CD4-positive, alpha-beta T cell treated with Interleukin-6 at 100 ng/mL for 8 hours (primary cell): ENCODE data around the gene UBE2C.

Source experiments
- DNase-seq: peaks from one replicate; pipeline ENCODE4 v3.0.0-alpha.2; 2020; ENCODE audit warnings: mixed read lengths, low spot score

The UBE2C gene

GRCh38 chr20:45859916-45860315, 47.5 kb downstream of the UBE2C start:
- DNase-seq: no peak

GRCh38 chr20:45860560-45861220, 48.2 kb downstream of the UBE2C start:
- no peak for DNase-seq

DNA sequence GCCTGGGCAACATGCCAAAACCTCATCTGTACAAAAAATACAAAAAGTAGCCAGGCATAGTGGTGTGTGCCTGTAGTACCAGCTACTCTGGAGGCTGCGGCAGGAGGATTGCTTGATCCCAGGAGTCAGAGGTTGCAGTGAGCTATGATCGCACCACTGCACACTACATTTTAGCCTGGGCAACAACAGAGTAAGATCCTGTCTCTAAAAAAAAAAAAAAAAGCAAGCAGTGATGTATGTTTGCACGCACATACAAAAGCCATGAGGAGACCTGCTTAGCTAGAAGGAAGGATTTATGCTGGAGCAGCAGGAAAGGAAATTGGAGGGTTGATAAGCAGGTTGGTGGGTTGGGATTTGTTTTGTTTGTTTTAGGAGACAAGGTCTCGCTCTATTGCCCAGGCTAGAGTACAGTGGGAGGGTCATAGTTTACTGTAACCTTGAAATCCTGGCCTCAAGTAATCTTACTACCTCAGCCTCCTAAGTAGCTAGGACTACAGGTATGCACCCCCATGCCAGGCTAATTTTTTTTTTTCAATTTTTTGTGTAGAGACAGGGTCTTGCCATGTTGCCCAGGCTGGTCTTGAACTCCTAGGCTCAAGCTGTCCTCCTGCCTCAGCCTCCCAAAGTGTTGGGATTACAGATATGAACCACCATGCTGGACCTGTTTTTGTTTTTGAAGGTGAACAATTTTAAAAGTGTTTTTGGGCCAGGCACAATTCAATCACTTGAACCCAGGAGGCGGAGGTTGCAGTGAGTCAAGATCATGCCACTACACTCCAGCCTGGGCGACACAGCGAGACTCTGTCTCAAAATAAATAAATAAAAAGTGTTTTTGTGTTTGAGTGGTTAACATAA, 49.0 kb downstream of the UBE2C start:
- no peak for DNase-seq

- no peak for DNase-seq
Observed at GRCh38 chr20:45863543-45864470, 51.4 kb downstream of the UBE2C start.

GRCh38 chr20:45866454-45866853, 54.0 kb downstream of the UBE2C start:
- DNase-seq: no peak
